HuH-7.5 (cell line): ENCODE results near the gene TMEM145.
A peak's percentile ranks its signal among the peaks of the same experiment; 100 is the strongest.

ENCODE experiments used
- DNase-seq: peaks from one replicate; pipeline ENCODE4 v3.0.0; 2011; ENCODE audit warnings: low spot score

TMEM145 gene

GRCh38 chr19:42288881-42289555, 24.1 kb upstream of the TMEM145 start:
- no peak for DNase-seq

GRCh38 chr19:42289556-42290041, 23.5 kb upstream of the TMEM145 start:
- DNase-seq: no peak

GRCh38 chr19:42290136-42290522, 23.0 kb upstream of the TMEM145 start:
- no peak for DNase-seq

GRCh38 chr19:42290523-42291434, 22.3 kb upstream of the TMEM145 start:
- peak; percentile 84 for DNase-seq

- no peak for DNase-seq
These were observed 21.7 kb upstream of the TMEM145 start for GRCh38 chr19:42291435-42291810.

GRCh38 chr19:42292042-42292960, 20.8 kb upstream of the TMEM145 start:
- DNase-seq: no peak

- DNase-seq: no peak
These were observed 20.1 kb upstream of the TMEM145 start for GRCh38 chr19:42292963-42293362.

GRCh38 chr19:42293540-42293939, 19.6 kb upstream of the TMEM145 start:
- DNase-seq: no peak

- no peak for DNase-seq
These were observed 19.2 kb upstream of the TMEM145 start for GRCh38 chr19:42293948-42294347.

- DNase-seq: no peak
These were observed 18.5 kb upstream of the TMEM145 start for GRCh38 chr19:42294471-42295137.

- DNase-seq: no peak
These were observed 17.8 kb upstream of the TMEM145 start for GRCh38 chr19:42295342-42295741.

GRCh38 chr19:42295831-42296525, 17.1 kb upstream of the TMEM145 start:
- DNase-seq: peak; percentile 89

GRCh38 chr19:42297039-42297438, 16.1 kb upstream of the TMEM145 start:
- no peak for DNase-seq

- no peak for DNase-seq
These were observed 11.4 kb upstream of the TMEM145 start, which contains the start of gene PRR19 for GRCh38 chr19:42301646-42302203. Gene PRR19 (plus strand): TSS chr19:42302132. CDS start chr19:42309585, 7,453 bp downstream.

- DNase-seq: no peak
These were observed 10.0 kb upstream of the TMEM145 start for GRCh38 chr19:42303101-42303464.

GRCh38 chr19:42303876-42304275, 9.2 kb upstream of the TMEM145 start:
- no peak for DNase-seq

- DNase-seq: no peak
These were observed 6.5 kb upstream of the TMEM145 start for GRCh38 chr19:42306646-42307045.

- no peak for DNase-seq
These were observed 3.4 kb upstream of the TMEM145 start for GRCh38 chr19:42309686-42310085.

GRCh38 chr19:42311657-42312056, 1.5 kb upstream of the TMEM145 start:
- DNase-seq: peak; percentile 60

- no peak for DNase-seq
These were observed 739 bp upstream of the TMEM145 start for GRCh38 chr19:42312370-42312769.
